Measurements from ENCODE around the gene FHAD1.

Gene FHAD1

GRCh38 chr1:15218287-15219279 is 28.4 kb upstream of the FHAD1 start:
- DNase-seq: no peak

DNA sequence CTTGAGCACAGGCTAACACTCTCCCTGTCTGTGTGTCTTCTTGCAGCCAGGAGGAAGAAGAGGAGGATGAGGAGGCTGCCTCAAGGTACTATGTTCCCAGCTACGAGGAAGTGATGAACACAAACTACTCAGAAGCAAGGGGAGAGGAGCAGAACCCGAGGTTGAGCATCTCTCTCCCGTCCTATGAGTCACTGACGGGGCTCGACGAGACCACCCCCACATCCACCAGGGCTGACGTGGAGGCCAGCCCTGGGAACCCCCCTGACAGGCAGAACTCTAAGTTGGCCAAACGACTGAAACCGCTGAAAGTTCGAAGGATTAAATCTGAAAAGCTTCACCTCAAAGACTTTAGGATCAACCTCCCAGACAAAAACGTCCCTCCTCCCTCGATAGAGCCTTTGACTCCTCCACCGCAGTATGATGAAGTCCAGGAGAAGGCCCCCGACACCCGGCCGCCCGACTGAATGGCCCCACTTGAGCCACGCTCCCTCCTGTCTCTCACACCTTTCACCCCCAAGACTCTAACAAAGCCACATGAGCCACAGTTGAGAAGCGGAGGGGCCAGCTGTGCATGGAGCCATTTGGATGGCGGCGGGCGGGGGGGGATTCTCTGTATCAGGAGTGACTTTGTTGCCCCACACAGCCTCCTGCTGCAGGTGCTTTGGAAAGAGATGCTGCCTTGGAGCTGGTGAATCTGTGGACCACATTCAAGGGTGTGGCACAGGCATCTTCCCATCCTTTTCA is 27.6 kb upstream of the FHAD1 start:
- no peak for DNase-seq

- no peak for DNase-seq
These were observed 27.0 kb upstream of the FHAD1 start for GRCh38 chr1:15220024-15220392.

DNA sequence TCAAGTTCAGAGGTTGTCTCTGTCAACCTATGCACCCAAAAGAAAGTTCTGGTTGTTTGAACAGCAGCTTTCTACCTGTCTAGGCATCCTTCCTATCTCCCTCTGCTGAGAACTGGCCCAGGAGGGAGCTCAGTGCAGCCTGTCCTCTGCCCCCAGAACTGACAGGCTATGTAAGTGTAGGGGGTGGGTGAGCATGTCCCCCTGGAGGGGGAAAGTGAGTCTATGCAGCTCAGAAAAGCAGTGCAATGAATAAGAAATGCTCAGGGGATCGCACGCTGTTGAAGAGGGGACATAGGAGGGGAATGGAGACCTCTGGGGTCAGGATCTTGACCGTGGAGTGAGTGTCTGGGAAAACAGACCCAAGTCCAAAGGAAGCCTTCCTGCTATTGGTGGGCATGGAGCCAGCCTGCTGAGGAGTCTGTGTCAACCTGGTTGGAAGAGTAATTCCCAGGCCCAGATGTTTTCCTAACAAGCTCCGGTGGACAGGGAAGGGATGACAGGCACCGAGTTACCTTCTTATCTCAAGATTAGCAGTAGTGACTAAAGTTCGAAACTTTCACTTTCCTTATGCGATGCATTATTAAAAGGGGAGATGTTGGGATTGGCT is 26.1 kb upstream of the FHAD1 start:
- no peak for DNase-seq

- no peak for DNase-seq
These were observed 24.2 kb upstream of the FHAD1 start for GRCh38 chr1:15222653-15223303.

DNA sequence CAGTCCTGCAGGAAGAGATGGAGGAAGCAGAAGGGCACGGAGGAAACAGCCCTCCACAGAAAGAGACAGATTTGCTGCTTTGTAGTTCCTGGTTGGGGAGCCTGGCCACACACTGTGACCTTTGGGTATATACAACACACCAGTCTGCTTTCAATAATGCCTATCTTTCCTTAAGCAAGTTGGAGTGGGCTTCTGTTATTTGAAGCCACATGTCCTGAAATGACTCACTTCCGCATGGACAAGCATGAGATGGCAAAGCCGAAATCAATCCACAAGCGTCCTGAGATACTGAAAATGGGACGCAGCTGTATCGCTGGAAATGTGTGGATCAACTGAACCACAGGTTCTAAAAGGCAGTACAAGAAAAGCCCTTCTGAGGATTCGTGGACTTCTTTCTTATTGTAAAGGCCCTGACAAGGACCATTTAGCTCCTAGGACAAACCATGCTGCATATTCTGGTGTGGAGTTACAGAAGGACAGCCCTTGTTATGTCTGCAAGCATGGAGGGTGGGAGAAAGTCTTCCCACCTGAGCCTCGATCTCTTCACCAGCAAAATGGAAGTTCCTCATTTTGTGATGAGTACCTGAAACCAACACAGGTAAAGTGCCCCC is 22.7 kb upstream of the FHAD1 start:
- no peak for DNase-seq

DNA sequence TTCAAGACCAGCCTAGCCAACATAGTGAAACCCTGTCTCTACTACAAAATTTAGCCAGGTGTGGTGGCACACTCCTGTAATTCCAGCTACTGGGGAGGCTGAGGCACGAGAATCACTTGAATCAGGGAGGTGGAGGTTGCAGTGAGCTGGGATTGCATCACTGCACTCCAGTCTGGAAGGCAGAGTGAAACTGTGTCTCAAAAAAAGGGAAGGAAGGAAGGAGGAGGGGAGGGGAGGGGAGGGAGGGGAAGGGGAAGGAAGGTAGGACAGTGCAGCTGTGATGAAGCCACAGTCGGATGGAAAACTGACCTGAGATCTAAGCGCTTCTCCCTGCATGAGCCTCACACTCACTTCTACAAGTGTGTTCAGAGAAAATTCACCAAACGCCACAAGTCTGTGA is 22.0 kb upstream of the FHAD1 start:
- no peak for DNase-seq

DNA sequence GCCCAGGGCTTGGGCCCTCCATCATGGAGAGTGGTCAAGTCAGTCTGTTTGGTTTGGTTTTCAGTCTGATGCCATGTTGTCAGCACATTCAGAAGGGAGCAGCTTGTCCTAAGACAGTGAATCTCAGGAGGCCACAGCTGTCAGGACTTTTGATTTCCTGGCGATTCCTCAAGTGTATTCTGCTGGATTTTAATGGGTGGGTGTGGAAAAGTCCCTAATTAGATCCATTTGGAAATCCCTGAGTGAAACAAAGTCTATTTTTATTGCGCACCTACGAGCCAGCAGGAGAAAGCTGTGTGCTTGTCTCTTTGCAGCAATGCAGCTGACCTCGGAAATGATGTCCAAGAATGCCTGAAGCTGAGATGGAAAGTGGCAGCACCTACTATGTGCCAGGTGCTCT is 21.6 kb upstream of the FHAD1 start:
- no peak for DNase-seq

DNA sequence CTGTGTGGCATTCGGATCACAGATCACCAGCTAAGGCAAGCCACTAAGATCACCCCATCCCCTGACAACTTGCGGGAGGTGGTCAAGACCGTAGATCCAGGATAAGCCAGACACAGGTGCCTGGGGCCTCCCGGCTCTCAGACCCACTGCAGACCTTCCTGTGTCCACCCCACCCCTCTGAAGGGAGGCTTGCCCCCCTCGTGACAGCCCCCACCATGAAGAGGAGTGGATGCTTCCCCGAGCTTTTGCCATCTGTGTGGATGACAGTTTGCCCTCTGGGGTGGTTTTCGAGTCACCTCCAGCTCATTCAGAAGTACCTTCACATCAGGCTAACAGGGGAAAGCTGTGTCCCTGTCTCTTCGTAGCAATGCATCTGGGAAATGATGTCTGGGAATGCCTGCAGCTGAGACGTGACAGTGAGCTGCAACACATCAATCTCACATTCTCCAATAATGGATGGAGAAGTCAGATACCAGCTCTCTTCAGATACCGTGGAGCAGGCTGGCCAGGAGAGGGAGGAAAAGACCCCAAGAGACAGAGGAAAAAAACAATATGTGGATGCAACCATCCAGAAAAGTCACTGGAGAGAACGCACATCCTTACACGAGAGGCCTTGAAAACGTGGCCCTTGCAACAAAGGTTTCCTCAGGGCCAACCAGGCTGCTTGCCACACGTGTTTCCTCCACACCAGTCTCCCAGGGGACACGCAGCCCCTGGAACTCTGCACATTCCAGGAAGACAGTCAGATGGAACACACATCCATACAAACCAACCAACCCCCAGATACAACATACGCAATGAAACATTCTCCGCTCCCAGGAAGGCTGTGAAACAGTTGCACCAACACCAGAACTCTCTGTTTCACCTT is 20.4 kb upstream of the FHAD1 start:
- no peak for DNase-seq

DNA sequence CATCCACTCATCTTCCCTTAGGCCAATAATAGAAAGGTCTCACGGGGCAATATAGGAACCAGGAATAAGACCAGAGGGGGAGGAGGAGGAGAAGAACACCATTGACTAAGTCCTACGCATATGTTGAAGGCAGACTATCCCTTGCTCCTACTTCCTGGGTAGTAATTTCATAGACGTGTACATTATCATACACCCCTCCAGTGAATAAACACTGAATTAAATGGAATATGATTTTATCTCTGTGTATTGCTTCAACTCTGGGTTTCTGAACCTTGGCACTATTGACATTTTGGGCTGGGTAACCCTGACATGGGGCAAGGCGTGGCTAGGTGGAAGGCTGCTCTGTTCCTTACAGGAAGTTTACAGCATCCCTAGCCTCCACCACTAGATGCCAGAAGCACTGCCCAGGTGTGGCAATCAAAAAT is 17.3 kb upstream of the FHAD1 start:
- DNase-seq: no peak

GRCh38 chr1:15231714-15232201 is 15.3 kb upstream of the FHAD1 start:
- DNase-seq: no peak

DNA sequence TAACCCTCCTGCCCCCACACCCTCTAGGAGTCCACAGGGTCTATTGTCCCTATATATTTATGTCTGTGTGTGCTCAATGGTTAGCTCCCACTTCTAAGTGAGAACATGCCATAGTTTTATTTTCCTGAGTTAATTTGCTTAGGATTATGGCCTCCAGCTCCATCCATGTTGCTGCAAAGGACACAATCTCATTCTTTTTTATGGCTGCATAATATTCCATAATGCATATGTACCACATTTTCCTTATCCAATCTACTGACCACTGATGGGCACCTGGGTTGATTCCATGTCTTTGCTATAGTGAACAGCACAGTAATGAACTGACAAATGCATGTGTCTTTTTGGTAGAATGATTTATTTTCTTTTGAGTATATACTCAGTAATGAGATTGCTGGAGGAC is 13.3 kb upstream of the FHAD1 start:
- DNase-seq: no peak

DNA sequence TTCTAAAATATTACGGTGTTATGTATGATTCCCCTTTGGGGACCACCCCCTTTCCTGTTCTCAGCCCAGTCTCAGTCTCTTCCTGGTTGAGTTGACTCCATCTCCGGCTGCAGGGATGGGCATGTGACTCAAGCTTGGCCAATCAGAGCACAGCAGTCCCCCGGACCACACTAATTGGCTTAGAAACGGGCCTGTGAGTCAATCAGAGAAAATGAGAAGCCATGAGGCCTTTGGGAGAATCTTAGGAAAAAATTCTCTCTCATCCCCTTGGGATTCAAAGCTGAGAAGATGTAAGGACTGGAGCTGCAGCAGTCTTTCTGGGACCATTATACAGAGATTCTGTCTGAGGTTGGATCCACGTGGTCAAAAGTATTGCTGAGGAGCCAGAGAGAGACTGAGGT is 10.7 kb upstream of the FHAD1 start:
- DNase-seq: no peak

GRCh38 chr1:15236746-15237145 is 10.3 kb upstream of the FHAD1 start:
- DNase-seq: no peak

GRCh38 chr1:15238789-15239188 is 8.2 kb upstream of the FHAD1 start:
- no peak for DNase-seq

- DNase-seq: no peak
These were observed 4.3 kb upstream of the FHAD1 start for GRCh38 chr1:15242766-15243165.

GRCh38 chr1:15243275-15244043 is 3.6 kb upstream of the FHAD1 start:
- no peak for DNase-seq

- no peak for DNase-seq
These were observed 2.2 kb upstream of the FHAD1 start for GRCh38 chr1:15244813-15245212.

GRCh38 chr1:15245593-15246360 is 1.2 kb upstream of the FHAD1 start:
- no peak for DNase-seq

GRCh38 chr1:15248216-15248615 is 1.2 kb downstream of the FHAD1 start:
- no peak for DNase-seq
